H9 (cell line): ENCODE measurements around the gene THOC7. TPM values are rescaled to one million over a fixed set of nuclear protein-coding genes. Genes with fewer than 3 reads are reported as not detected.

ENCODE experiments used
- DNase-seq: peaks from one replicate; pipeline ENCODE4 v3.0.0-alpha.2; 2017
- H2AFZ ChIP-seq: one replicate; pipeline ENCODE4 v1.6.1; 2013; ENCODE audit warnings: mild to moderate bottlenecking, low read length, control low read depth, moderate library complexity
- H2AK5ac ChIP-seq: 2 replicates; pipeline ENCODE4 v1.6.1; 2013; ENCODE audit warnings: low read length, control low read depth, mixed read lengths; ENCODE audit not compliant: insufficient read length
- H2BK120ac ChIP-seq: one replicate; pipeline ENCODE4 v1.6.1; 2013; ENCODE audit warnings: low read depth, mild to moderate bottlenecking, low read length, control low read depth, inconsistent platforms; ENCODE audit not compliant: poor library complexity, severe bottlenecking
- H2BK12ac ChIP-seq: 2 replicates; pipeline ENCODE4 v1.6.1; 2013; ENCODE audit warnings: low read length, control low read depth, mixed read lengths, low read depth; ENCODE audit not compliant: insufficient read length
- H2BK15ac ChIP-seq: 2 replicates; pipeline ENCODE4 v1.6.1; 2013; ENCODE audit warnings: low read depth, low read length, control low read depth
- H2BK20ac ChIP-seq: one replicate; pipeline ENCODE4 v1.6.1; 2013; ENCODE audit warnings: low read depth, mild to moderate bottlenecking, low read length, control low read depth, inconsistent platforms; ENCODE audit not compliant: poor library complexity, severe bottlenecking
- H2BK5ac ChIP-seq: 2 replicates; pipeline ENCODE4 v1.6.1; 2013; ENCODE audit warnings: low read length, control low read depth, mixed read lengths; ENCODE audit not compliant: insufficient read length
- H3K14ac ChIP-seq: 2 replicates; pipeline ENCODE4 v1.6.1; 2013; ENCODE audit warnings: low read length, control low read depth; ENCODE audit not compliant: insufficient read depth
- H3K18ac ChIP-seq: 2 replicates; pipeline ENCODE4 v1.6.1; 2013; ENCODE audit warnings: low read depth, mild to moderate bottlenecking, mixed read lengths, low read length, control low read depth; ENCODE audit not compliant: insufficient read length
- H3K23ac ChIP-seq: 2 replicates; pipeline ENCODE4 v1.6.1; 2013; ENCODE audit warnings: low read length, control low read depth, mixed read lengths, low read depth; ENCODE audit not compliant: insufficient read length
- H3K23me2 ChIP-seq: 2 replicates; pipeline ENCODE4 v1.6.1; 2013; ENCODE audit warnings: low read depth, mild to moderate bottlenecking, mixed read lengths, low read length, control low read depth; ENCODE audit not compliant: insufficient read length, poor library complexity, severe bottlenecking
- H3K27ac ChIP-seq: 2 replicates; pipeline ENCODE4 v1.5.1; 2013; ENCODE audit warnings: low read length, control low read depth, mixed read lengths, low read depth; ENCODE audit not compliant: insufficient read length
- H3K27me3 ChIP-seq: 2 replicates; pipeline ENCODE4 v1.6.1; 2013; ENCODE audit warnings: low read length, control low read depth, inconsistent platforms; ENCODE audit not compliant: insufficient read depth
- H3K4ac ChIP-seq: 2 replicates; pipeline ENCODE4 v1.6.1; 2013; ENCODE audit warnings: low read depth, mild to moderate bottlenecking, control low read depth, inconsistent platforms, low read length, moderate library complexity
- H3K4me1 ChIP-seq: 2 replicates; pipeline ENCODE4 v1.6.1; 2013; ENCODE audit warnings: low read length, control low read depth, inconsistent platforms; ENCODE audit not compliant: insufficient read depth
- H3K4me2 ChIP-seq: 2 replicates; pipeline ENCODE4 v1.6.1; 2013; ENCODE audit warnings: low read length, control low read depth, mixed read lengths; ENCODE audit not compliant: insufficient read length, insufficient read depth
- H3K56ac ChIP-seq: 2 replicates; pipeline ENCODE4 v1.6.1; 2013; ENCODE audit warnings: low read depth, mild to moderate bottlenecking, mixed read lengths, low read length, control low read depth; ENCODE audit not compliant: insufficient read length
- H3K79me1 ChIP-seq: 2 replicates; pipeline ENCODE4 v1.6.1; 2013; ENCODE audit warnings: low read depth, mild to moderate bottlenecking, moderate library complexity, low read length, control low read depth, inconsistent platforms; ENCODE audit not compliant: insufficient read depth, poor library complexity, severe bottlenecking
- H3K79me2 ChIP-seq: 2 replicates; pipeline ENCODE4 v1.6.1; 2013; ENCODE audit warnings: low read length, control low read depth, inconsistent platforms; ENCODE audit not compliant: insufficient read depth
- H3K9ac ChIP-seq: 2 replicates; pipeline ENCODE4 v1.6.1; 2013; ENCODE audit warnings: low read length, control low read depth, mixed read lengths; ENCODE audit not compliant: insufficient read length; ENCODE audit errors: extremely low read depth
- H3K9me3 ChIP-seq: one replicate; pipeline ENCODE4 v1.6.1; 2013; ENCODE audit warnings: low read depth, low read length, inconsistent platforms; ENCODE audit not compliant: control insufficient read depth
- H3T11ph ChIP-seq: one replicate; pipeline ENCODE4 v1.6.1; 2013; ENCODE audit warnings: mild to moderate bottlenecking, low read length, control low read depth, inconsistent platforms
- H4K20me1 ChIP-seq: one replicate; pipeline ENCODE4 v1.6.1; 2013; ENCODE audit not compliant: control insufficient read depth, insufficient read length, insufficient read depth
- H4K5ac ChIP-seq: 2 replicates; pipeline ENCODE4 v1.6.1; 2013; ENCODE audit warnings: low read depth, mild to moderate bottlenecking, mixed read lengths, low read length, control low read depth; ENCODE audit not compliant: insufficient read length
- H4K8ac ChIP-seq: replicated peaks from 2 replicates; pipeline ENCODE4 v1.6.1; 2013; ENCODE audit warnings: low read length, control low read depth, mixed read lengths, low read depth; ENCODE audit not compliant: insufficient read length
- H4K91ac ChIP-seq: 2 replicates; pipeline ENCODE4 v1.6.1; 2013; ENCODE audit warnings: low read depth, mild to moderate bottlenecking, moderate library complexity, mixed read lengths, low read length, control low read depth; ENCODE audit not compliant: insufficient read length
- H3K27ac Mint-ChIP-seq, 3 experiments: 2 replicates in 2 of 3; 3 replicates in 1 of 3; pipeline ENCODE4 v1.8.0; 2020 to 2021; ENCODE audit warnings: mixed read lengths in 3 of 3, mild to moderate bottlenecking in 1 of 3, moderate library complexity in 1 of 3
- H3K27me3 Mint-ChIP-seq: 2 replicates; pipeline ENCODE4 v1.8.0; 2021; ENCODE audit warnings: low read depth, mild to moderate bottlenecking, moderate library complexity, mixed read lengths
- H3K36me3 Mint-ChIP-seq, 3 experiments: 2 replicates in 2 of 3; 3 replicates in 1 of 3; pipeline ENCODE4 v1.8.0; 2020 to 2021; ENCODE audit warnings: low read depth in 3 of 3, mixed read lengths in 3 of 3; ENCODE audit not compliant: insufficient read depth in 1 of 3
- H3K4me1 Mint-ChIP-seq, 2 experiments: 2 replicates each; pipeline ENCODE4 v1.8.0; 2020; ENCODE audit warnings: mixed read lengths in 2 of 2
- H3K4me3 Mint-ChIP-seq, 2 experiments: 2 replicates in 1 of 2; 3 replicates in 1 of 2; pipeline ENCODE4 v1.8.0; 2020 to 2021; ENCODE audit warnings: mild to moderate bottlenecking in 2 of 2, mixed read lengths in 2 of 2, moderate library complexity in 1 of 2
- H3K9me3 Mint-ChIP-seq, 2 experiments: 2 replicates in 1 of 2; 3 replicates in 1 of 2; pipeline ENCODE4 v1.8.0; 2020; ENCODE audit warnings: mild to moderate bottlenecking in 2 of 2, mixed read lengths in 2 of 2, moderate library complexity in 1 of 2
- CTCF ChIP-seq: fragments of 200-600 bp; sonication (generic); conservative IDR thresholded peaks from 3 replicates; pipeline ENCODE4 v1.8.0; 2021; ENCODE audit warnings: antibody characterized with exemption, mild to moderate bottlenecking
- WGBS: extraction: QIAGEN DNeasy Blood & Tissue Kit; methylation state at CpG from one replicate; pipeline ENCODE4 v1.1.7; 2013; ENCODE audit warnings: missing lambda C conversion rate, low lambda C conversion rate, mixed read lengths; ENCODE audit not compliant: insufficient read length; ENCODE audit errors: extremely low coverage; 5-methylcytosine and 5-hydroxymethylcytosine counted together
- total RNA-seq: library from RNA; stranded (reverse); gene quantifications from 2 replicates; pipeline ENCODE4 v1.2.1, GENCODE V29; 2021

THOC7 gene
- total RNA-seq, 1 experiment from 2014 or later: 63.3 TPM

- Histone ChIP-seq H3K4me2 (no peak overlapping the region), H2BK15ac (no peak overlapping the region), H3K18ac (no peak overlapping the region), H4K20me1 (no peaks in the 10 kb centered on the region), H3K27me3 (no peaks in the 10 kb centered on the region), H2BK5ac (no peak overlapping the region), H2BK12ac (no peak overlapping the region), H4K5ac (no peak overlapping the region), H3K14ac (no peak overlapping the region), H3K56ac (no peak overlapping the region), H2AK5ac (no peak overlapping the region), H3K79me1 (no peaks in the 10 kb centered on the region), H2BK20ac (no peak overlapping the region), H3K9ac (no peak overlapping the region), H4K8ac (no peak overlapping the region), H3K4ac (no peak overlapping the region), H3K27ac (no peak overlapping the region), H3T11ph (no peak overlapping the region), H3K4me1 (no peaks in the 10 kb centered on the region; the same call in 1 of the 2 replicates), H3K79me2 (no peaks in the 10 kb centered on the region), H3K9me3 (no peaks in the 10 kb centered on the region), H3K23me2 (no peaks in the 10 kb centered on the region), H3K23ac (no peak overlapping the region), H2AFZ (no peak overlapping the region), H2BK120ac (no peak overlapping the region), H4K91ac (no peak overlapping the region)
- peaks cover 16 to 38% (median 24%) of the 10 kb centered on the region in 3 experiments for H3K36me3 Mint-ChIP-seq
- peaks cover 6 to 8% of the 10 kb centered on the region in 2 experiments for H3K4me1 Mint-ChIP-seq
- DNase-seq: no peak
- H3K27me3 Mint-ChIP-seq: no peaks in the 10 kb centered on the region
- no peaks in the 10 kb centered on the region for H3K9me3 Mint-ChIP-seq
- no peak overlapping the region for H3K4me3 Mint-ChIP-seq
- H3K27ac Mint-ChIP-seq: no peak overlapping the region; a peak in 1 of 7 replicates
- TF ChIP-seq CTCF: no peak
- WGBS: no CpG with 5 or more reads among the region's 5 CpGs
Observed at GRCh38 chr3:63900010-63900409, 36.4 kb upstream of the THOC7 start.
